NCI-H446 treated with DMSO at 0.1 percent for 48 hours (cell line): ENCODE measurements around the gene CRYBG2.

Experiments used
- DNase-seq: peaks from one replicate; lab custom pipeline; 2025; lab: John Stamatoyannopoulos, UW

The CRYBG2 gene

GRCh38 chr1:26280333-26281042, 73.4 kb downstream of the CRYBG2 start:
- no peak for DNase-seq

GRCh38 chr1:26279456-26280332, 74.2 kb downstream of the CRYBG2 start, which contains the start of gene SH3BGRL3:
SH3BGRL3 (plus strand) TSS chr1:26280086; CDS start chr1:26280156, 70 bp downstream.
- DNase-seq = peak; percentile 62

GRCh38 chr1:26278724-26279455, 75.0 kb downstream of the CRYBG2 start:
- no peak for DNase-seq

- DNase-seq = no peak
Measured at GRCh38 chr1:26278303-26278702, 75.6 kb downstream of the CRYBG2 start.

GRCh38 chr1:26277719-26278118, 76.2 kb downstream of the CRYBG2 start:
- no peak for DNase-seq

- DNase-seq = no peak
Measured at GRCh38 chr1:26277261-26277661, 76.7 kb downstream of the CRYBG2 start.

GRCh38 chr1:26276432-26276838, 77.5 kb downstream of the CRYBG2 start:
- no peak for DNase-seq

- peak; percentile 45 for DNase-seq
Measured at GRCh38 chr1:26275580-26276431, 78.1 kb downstream of the CRYBG2 start.

GRCh38 chr1:26274801-26275425, 79.0 kb downstream of the CRYBG2 start:
- DNase-seq = no peak
